Mesendoderm (in vitro differentiated cells): ENCODE measurements around the gene ZBTB26.

Experiments used
- DNase-seq: peaks from one replicate; pipeline ENCODE4 v3.0.0; 2013
- H2AK5ac ChIP-seq: 2 replicates; pipeline ENCODE4 v1.6.1; 2013; ENCODE audit warnings: low read length, inconsistent platforms
- H2BK120ac ChIP-seq: 2 replicates; pipeline ENCODE4 v1.6.1; 2013; ENCODE audit warnings: low read depth, mild to moderate bottlenecking, low read length, moderate library complexity, mixed read lengths
- H2BK15ac ChIP-seq: replicated peaks from 2 replicates; pipeline ENCODE4 v1.6.1; 2013; ENCODE audit warnings: low read depth, mild to moderate bottlenecking, moderate library complexity
- H2BK5ac ChIP-seq: 2 replicates; pipeline ENCODE4 v1.6.1; 2013; ENCODE audit warnings: low read length, inconsistent platforms
- H3K18ac ChIP-seq: 2 replicates; pipeline ENCODE4 v1.6.1; 2013; ENCODE audit warnings: mild to moderate bottlenecking, low read length, mixed read lengths
- H3K23ac ChIP-seq: one replicate; pipeline ENCODE4 v1.6.1; 2013; ENCODE audit warnings: low read length
- H3K27ac ChIP-seq: 2 replicates; pipeline ENCODE4 v1.5.1; 2013; ENCODE audit warnings: low read depth, mild to moderate bottlenecking, inconsistent platforms, low read length, moderate library complexity
- H3K27me3 ChIP-seq: 2 replicates; pipeline ENCODE4 v1.6.1; 2013; ENCODE audit warnings: low read length, control low read depth, mild to moderate bottlenecking, inconsistent platforms; ENCODE audit not compliant: insufficient read depth, poor library complexity
- H3K36me3 ChIP-seq: 2 replicates; pipeline ENCODE4 v1.6.1; 2013; ENCODE audit warnings: low read length, inconsistent platforms; ENCODE audit not compliant: control insufficient read depth, insufficient read depth
- H3K4ac ChIP-seq: one replicate; pipeline ENCODE4 v1.6.1; 2013; ENCODE audit warnings: low read depth, mild to moderate bottlenecking, low read length, moderate library complexity
- H3K4me1 ChIP-seq: 2 replicates; pipeline ENCODE4 v1.6.1; 2013; ENCODE audit warnings: low read depth, low read length, inconsistent platforms; ENCODE audit not compliant: control insufficient read depth
- H3K4me2 ChIP-seq: 2 replicates; pipeline ENCODE4 v1.6.1; 2013; ENCODE audit warnings: low read length
- H3K4me3 ChIP-seq: 2 replicates; pipeline ENCODE4 v1.5.1; 2013; ENCODE audit warnings: mild to moderate bottlenecking, low read length
- H3K56ac ChIP-seq: one replicate; pipeline ENCODE4 v1.6.1; 2013; ENCODE audit warnings: low read length
- H3K79me1 ChIP-seq: 2 replicates; pipeline ENCODE4 v1.6.1; 2013; ENCODE audit warnings: low read length, inconsistent platforms
- H3K79me2 ChIP-seq: 2 replicates; pipeline ENCODE4 v1.6.1; 2013; ENCODE audit warnings: mild to moderate bottlenecking, low read length; ENCODE audit not compliant: control insufficient read depth, insufficient read depth
- H3K9ac ChIP-seq: 2 replicates; pipeline ENCODE4 v1.6.1; 2013; ENCODE audit warnings: low read length, inconsistent platforms
- H4K5ac ChIP-seq: one replicate; pipeline ENCODE4 v1.6.1; 2013; ENCODE audit warnings: low read length
- H4K8ac ChIP-seq: one replicate; pipeline ENCODE4 v1.6.1; 2013; ENCODE audit warnings: low read depth, mild to moderate bottlenecking, control low read depth, low read length, moderate library complexity
- WGBS: extraction: QIAGEN DNeasy Blood & Tissue Kit; methylation state at CpG from one replicate; pipeline ENCODE4 v1.1.7; 2013; ENCODE audit warnings: low lambda C conversion rate, missing lambda C conversion rate; ENCODE audit not compliant: insufficient coverage; ENCODE audit errors: extremely low coverage; 5-methylcytosine and 5-hydroxymethylcytosine counted together

Gene ZBTB26

DNA sequence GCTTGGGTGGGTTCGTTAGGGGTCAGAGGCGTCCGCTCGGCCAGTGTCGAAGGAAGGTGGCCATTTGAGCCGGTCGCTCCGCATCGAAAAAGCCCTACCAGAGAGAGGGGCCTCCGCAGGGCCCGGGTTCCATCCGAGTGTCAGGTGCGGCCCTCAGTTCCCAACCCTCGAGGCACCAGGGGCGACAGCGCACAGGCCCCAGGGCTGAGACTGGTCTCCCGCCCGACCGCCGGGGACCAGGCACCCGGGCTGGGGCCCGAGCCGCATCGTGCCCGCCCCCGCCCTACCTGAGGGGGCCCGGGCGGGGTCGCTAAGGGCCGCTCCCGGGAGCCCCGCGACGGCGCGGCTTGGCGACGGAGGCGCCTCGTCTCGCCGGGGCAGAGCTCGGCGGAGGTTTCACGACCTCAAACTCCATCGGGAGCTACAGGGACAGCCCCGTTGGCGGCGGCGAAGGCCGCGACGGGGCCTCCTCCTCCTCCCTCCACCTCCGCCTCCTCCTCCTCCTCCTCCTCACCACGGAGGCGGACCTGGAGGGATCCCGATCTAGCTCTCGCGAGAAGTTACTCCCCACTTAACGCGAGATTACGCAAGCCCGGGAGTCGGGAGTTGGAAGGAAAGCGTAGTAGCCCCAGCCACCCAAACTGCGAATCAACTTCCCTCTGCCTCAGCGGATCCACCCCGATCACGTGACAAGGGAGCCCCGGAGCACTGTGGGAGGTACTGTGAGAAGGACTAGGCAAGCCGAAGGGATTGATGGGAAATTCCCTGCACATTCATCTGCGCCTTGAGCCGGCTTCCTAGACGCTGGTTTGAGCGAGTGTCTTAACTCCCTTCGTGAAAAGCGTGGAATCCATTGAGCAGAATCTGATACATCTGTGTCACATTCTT lies 26.2 kb downstream of the ZBTB26 start, which contains the start of gene RC3H2:
Gene RC3H2 (minus strand): TSS at position 537 of the 888 bp plus-strand sequence. CDS start 7,850 bp downstream, outside the sequence.
- no peaks in the 10 kb centered on the region for H3K27me3 ChIP-seq
- H2BK5ac ChIP-seq = peak within 1 kb of the TSS; percentile 51
- H3K9ac ChIP-seq = peak within 1 kb of the TSS; percentile 96
- no peaks in the 10 kb centered on the region for H3K79me1 ChIP-seq
- H2BK15ac ChIP-seq = no peak within 1 kb of the TSS
- H3K23ac ChIP-seq = no peak within 1 kb of the TSS
- WGBS = no CpG with 5 or more reads among the region's 77 CpGs
- peaks cover 21% of the 10 kb centered on the region for H3K79me2 ChIP-seq
- no peak within 1 kb of the TSS for H2BK120ac ChIP-seq
- peak within 1 kb of the TSS; percentile 85 for H4K5ac ChIP-seq
- no peaks in the 10 kb centered on the region for H3K36me3 ChIP-seq
- peak; percentile 100 for DNase-seq
- H3K27ac ChIP-seq = peak within 1 kb of the TSS; percentile 94
- no peaks in the 10 kb centered on the region for H3K4me1 ChIP-seq
- H3K56ac ChIP-seq = peak within 1 kb of the TSS; percentile 96
- peak within 1 kb of the TSS; percentile 91 for H3K4me3 ChIP-seq
- H2AK5ac ChIP-seq = no peak within 1 kb of the TSS
- peak within 1 kb of the TSS; percentile 84 for H4K8ac ChIP-seq
- H3K18ac ChIP-seq = peak within 1 kb of the TSS; percentile 93
- H3K4ac ChIP-seq = peak within 1 kb of the TSS; percentile 82
- peak within 1 kb of the TSS; percentile 39 for H3K4me2 ChIP-seq

- Histone ChIP-seq H3K9ac (peak overlapping the region; percentile 96), H4K8ac (no peak overlapping the region), H3K4me2 (peak overlapping the region; percentile 39), H3K27me3 (no peaks in the 10 kb centered on the region), H3K36me3 (no peaks in the 10 kb centered on the region), H3K4me1 (no peaks in the 10 kb centered on the region), H2BK5ac (no peak overlapping the region), H3K27ac (peak overlapping the region; percentile 94), H3K4ac (peak overlapping the region; percentile 82), H3K79me1 (no peaks in the 10 kb centered on the region), H3K23ac (no peak overlapping the region), H2BK120ac (no peak overlapping the region), H2BK15ac (no peak overlapping the region), H3K56ac (peak overlapping the region; percentile 96), H4K5ac (peak overlapping the region; percentile 75), H3K79me2 (peaks cover 23% of the 10 kb centered on the region), H2AK5ac (no peak overlapping the region), H3K18ac (peak overlapping the region; percentile 93), H3K4me3 (peak overlapping the region; percentile 91)
- peak; percentile 80 for DNase-seq
- no CpG with 5 or more reads among the region's 8 CpGs for WGBS
Observed at GRCh38 chr9:122904466-122904822, 26.9 kb downstream of the ZBTB26 start.

GRCh38 chr9:122900791-122901190 lies 30.5 kb downstream of the ZBTB26 start:
- peaks cover 27% of the 10 kb centered on the region for H3K79me2 ChIP-seq

DNA sequence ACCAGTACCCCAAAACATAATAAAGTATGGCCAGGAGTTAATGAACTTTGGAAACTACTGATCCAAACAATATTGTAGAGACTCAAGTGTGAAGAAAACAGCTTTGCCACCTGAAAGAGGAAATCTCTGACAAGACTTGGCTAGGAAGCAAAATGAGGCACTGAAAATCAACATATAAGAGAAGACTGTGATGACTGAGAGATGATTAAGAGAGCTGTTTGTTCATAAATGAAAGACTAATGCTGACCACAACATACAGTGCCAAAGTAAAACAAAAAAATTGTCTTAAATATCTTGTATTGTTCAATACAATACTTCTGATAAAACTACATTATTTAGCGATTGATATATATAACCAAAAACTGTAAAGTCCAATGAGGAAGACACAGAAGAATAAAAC lies 33.3 kb downstream of the ZBTB26 start:
- Histone ChIP-seq H3K79me1 (peaks cover 3% of the 10 kb centered on the region), H2BK120ac (no peak overlapping the region), H4K8ac (no peak overlapping the region), H3K27ac (no peak overlapping the region), H2BK15ac (no peak overlapping the region), H3K9ac (no peak overlapping the region), H3K18ac (no peak overlapping the region), H3K36me3 (no peaks in the 10 kb centered on the region), H3K4me2 (no peak overlapping the region), H3K23ac (no peak overlapping the region), H2AK5ac (no peak overlapping the region), H3K27me3 (no peaks in the 10 kb centered on the region), H3K4me1 (no peaks in the 10 kb centered on the region), H2BK5ac (no peak overlapping the region), H3K56ac (no peak overlapping the region), H3K4me3 (no peak overlapping the region), H4K5ac (no peak overlapping the region), H3K4ac (no peak overlapping the region), H3K79me2 (peaks cover 12% of the 10 kb centered on the region)
- WGBS = no CpG with 5 or more reads among the region's 1 CpG
- DNase-seq = no peak

More at GRCh38 chr9:122900791-122901190, 30.5 kb downstream of the ZBTB26 start:
- DNase-seq = no peak
- Histone ChIP-seq H2BK15ac (no peak overlapping the region), H2BK120ac (no peak overlapping the region), H3K9ac (no peak overlapping the region), H2AK5ac (no peak overlapping the region), H3K56ac (no peak overlapping the region), H3K79me1 (peaks cover 3% of the 10 kb centered on the region), H3K4ac (no peak overlapping the region), H4K5ac (no peak overlapping the region), H2BK5ac (no peak overlapping the region), H3K23ac (no peak overlapping the region), H3K36me3 (no peaks in the 10 kb centered on the region), H3K4me1 (no peaks in the 10 kb centered on the region), H3K4me2 (no peak overlapping the region), H3K27ac (no peak overlapping the region), H3K27me3 (no peaks in the 10 kb centered on the region), H3K18ac (no peak overlapping the region), H4K8ac (no peak overlapping the region), H3K4me3 (no peak overlapping the region)
- WGBS = no CpG with 5 or more reads among the region's 2 CpGs

DNA sequence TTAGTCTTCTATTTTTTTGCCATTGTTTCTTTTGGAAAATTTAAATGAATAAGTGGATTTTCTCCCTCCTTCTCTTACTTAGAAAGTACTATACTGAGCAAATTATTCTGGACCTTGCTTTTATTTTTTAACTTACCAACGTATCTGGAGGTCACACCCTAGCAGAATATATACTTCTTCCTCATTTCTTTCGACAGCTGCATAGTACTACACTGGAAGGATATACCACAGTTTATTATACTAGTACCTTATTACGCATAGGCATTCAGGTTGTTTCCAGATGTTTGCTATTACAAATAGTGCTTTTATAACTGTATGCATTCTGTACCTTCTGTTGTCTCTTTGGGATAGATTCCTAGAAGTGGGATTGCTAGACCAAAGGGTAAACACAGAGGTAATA lies 42.8 kb downstream of the ZBTB26 start:
- Histone ChIP-seq H3K27ac (no peak overlapping the region), H2BK120ac (no peak overlapping the region), H3K27me3 (no peaks in the 10 kb centered on the region), H3K4me2 (no peak overlapping the region), H3K79me2 (no peaks in the 10 kb centered on the region), H2BK5ac (no peak overlapping the region), H3K79me1 (no peaks in the 10 kb centered on the region), H3K4ac (no peak overlapping the region), H3K4me1 (no peaks in the 10 kb centered on the region), H3K4me3 (no peak overlapping the region), H2BK15ac (no peak overlapping the region), H2AK5ac (no peak overlapping the region), H3K23ac (no peak overlapping the region), H4K8ac (no peak overlapping the region), H3K18ac (no peak overlapping the region), H3K9ac (no peak overlapping the region), H3K56ac (no peak overlapping the region), H4K5ac (no peak overlapping the region), H3K36me3 (peaks cover 3% of the 10 kb centered on the region)
- DNase-seq = no peak
- no CpG with 5 or more reads among the region's 3 CpGs for WGBS
